ENCODE measurements around the gene PNKD.

DNA sequence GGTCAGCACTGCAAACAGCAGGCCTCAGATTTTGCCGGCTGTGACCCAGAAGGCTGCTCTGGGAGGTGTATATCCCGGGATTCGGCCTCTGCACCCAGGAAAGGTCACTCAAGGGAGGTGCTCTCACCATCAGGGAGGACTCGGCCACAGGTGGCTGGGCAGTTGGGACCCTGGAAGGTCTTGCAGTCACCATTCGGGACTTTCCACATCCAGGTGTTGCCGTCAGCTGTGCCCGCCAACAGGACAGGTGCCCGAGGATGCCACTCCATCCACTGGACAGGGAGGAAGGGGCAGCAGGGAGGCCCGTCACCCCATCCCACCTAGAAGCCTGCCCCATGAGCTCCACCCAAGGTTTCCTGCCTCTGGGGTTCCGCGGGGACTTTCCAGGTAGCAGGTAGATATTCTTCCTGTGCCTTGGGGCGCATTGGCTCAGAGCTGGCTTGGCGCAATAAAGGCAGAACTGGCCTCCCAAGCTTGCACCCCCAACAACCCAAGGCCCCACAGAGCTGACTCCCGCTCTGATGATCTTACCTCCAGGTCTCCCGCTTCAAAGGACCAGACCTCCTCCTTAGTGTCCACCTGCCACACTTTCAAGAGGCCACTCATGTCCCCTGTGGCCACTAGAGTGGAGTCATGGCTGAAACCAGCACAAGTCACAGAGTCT, 3.9 kb upstream of the PNKD start:
- TF ChIP-seq CTCF (IDR thresholded peaks at IDR 0.05 in 4 of 5, conservative IDR thresholded peaks at IDR 0.05 in 1 of 5) (no peak), POLR2A (IDR thresholded peaks at IDR 0.05) (no peak)
